HG03097 (cell line): ENCODE results near the gene ARID3A.

ENCODE experiments used
- ATAC-seq: cut with Tn5 transposase; IDR thresholded peaks from one replicate; pipeline ENCODE4 v1.9.1; 2021; ENCODE audit not compliant: unreplicated experiment, low FRiP score

ARID3A gene

DNA sequence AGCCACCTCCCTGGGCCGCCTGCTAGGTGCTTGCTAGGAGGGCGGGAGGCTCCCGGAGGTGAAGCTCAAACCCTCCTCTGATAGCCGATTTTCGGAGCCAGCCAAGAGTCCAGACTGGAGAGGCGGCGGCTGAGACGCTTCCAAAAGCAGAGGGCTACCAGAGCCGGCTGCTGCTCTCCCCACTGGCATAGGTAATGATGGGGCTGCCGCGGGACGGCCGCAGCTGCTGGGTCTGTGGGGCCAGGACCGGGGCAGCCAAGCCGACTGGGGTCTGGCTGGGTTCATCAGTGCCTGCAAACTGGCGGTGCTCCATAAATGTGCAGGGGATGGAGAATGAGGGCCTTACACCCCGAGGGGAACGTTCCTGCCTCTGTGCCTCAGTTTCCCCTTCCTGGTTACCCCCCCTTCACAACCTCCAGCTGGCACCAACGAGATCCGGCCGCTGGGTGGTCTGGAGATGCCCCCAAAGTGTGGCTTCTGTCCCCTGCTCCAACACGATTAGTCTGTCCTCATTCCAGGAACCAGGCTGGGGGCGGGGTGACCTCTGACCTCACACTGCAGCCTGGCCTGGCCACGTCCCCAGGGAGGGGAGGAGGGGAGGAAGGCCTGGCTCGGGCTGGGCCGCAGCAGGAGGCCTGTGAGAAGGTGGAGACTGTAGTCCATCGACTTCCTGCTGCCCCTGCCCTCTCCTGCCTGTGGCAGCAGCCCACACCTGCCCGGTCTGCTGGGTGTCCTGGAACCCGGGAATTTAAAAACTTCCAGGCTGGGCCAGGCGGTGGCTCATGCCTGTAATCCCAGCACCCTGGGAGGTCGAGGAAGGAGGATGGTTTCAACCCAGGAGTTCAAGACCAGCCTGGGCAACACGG is 54.5 kb downstream of the ARID3A start:
- ATAC-seq: no peak

DNA sequence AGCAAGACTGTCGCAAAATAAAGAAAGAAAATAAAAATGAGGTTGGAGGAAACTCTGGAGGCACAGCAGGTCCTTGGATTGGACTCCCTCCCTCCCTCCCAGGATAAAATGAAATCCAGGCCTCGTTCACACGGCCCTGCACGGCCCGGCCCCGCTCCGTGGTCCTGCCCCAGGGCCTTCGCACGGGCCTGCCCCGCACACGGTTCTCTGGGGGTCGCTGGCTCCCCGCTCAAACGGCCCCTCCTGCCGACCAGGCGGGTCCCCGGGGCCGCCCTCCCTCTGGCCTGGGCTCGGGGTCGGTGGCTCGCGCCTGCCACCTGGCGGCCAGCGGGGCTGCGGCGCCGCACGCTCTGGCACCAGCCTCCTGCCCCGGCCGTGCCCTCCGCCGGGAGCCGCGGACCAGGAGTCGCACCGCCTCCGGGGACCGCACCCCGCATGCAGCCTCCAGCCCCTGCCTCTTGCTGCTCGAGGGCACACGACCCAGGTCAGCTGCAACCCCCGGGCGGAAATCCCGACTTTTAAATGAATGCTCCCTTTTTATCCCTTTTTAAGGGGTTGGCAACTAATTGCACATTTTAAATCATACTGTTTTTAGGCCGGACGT is 56.8 kb downstream of the ARID3A start:
- ATAC-seq: no peak

DNA sequence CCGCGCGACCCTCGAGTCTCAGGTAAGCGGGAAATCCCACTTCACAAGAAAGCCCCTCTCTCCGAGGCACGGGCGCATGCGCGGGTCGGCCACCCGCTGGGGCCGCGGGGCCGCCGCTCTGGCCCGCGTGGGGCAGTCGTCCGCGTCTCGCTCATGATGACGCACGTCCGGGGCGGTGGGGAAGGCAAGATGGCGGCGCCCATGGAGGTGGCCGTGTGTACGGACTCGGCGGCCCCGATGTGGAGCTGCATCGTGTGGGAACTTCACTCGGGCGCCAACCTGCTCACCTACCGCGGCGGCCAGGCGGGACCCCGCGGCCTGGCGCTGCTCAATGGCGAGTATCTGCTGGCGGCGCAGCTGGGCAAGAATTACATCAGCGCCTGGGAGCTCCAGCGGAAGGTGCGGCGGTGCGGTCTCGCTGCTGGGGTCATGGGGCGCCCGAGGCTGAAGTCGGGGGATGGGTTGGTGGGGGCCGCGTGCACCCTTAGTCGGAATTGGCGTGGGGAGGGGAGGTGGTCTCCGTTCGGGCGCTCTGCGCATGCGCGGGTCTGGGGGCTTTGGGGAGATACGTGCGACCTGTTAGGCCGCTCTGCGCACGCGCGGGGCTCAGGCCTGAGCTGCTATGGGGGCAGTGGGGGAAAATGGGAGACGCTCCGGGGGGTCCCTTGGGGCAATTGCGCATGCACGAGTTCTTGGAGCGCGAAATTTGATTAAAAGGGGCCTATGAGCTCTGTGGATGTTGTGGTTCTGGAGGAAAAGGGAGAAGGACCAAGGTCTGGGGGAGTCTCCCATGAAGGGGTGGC is 58.5 kb downstream of the ARID3A start, which contains the start of gene WDR18:
Gene WDR18 (plus strand): TSS at position 181 of the 803 bp plus-strand sequence. CDS start 9 bp downstream, at position 190.
- no peak for ATAC-seq

GRCh38 chr19:986083-986482 is 60.2 kb downstream of the ARID3A start:
- ATAC-seq: no peak

GRCh38 chr19:988081-988480 is 62.2 kb downstream of the ARID3A start:
- no peak for ATAC-seq

GRCh38 chr19:988510-988909 is 62.7 kb downstream of the ARID3A start:
- no peak for ATAC-seq

- ATAC-seq: no peak
Measured at GRCh38 chr19:989381-990081, 63.7 kb downstream of the ARID3A start.

DNA sequence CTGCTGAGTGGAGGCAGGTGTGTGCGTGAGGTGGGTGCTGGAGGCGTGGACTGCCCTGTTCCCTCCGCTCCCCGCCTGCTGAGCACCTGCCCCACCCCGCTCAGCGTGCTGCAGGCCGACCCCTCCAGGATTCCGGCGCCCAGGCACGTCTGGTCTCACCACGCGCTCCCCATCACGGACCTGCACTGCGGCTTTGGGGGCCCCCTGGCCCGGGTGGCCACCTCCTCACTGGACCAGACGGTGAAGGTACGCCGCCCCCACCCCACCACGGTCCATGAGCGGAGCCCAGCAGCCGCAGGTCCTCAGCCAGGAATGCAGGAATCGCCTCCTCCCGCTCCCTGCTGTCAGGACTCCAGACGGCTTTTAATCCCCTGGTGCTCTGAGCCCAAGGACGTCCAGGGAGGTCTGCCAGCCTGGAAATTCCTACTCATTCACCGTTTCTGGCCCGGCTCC is 64.3 kb downstream of the ARID3A start:
- ATAC-seq: no peak

GRCh38 chr19:990746-991145 is 64.9 kb downstream of the ARID3A start:
- ATAC-seq: no peak

DNA sequence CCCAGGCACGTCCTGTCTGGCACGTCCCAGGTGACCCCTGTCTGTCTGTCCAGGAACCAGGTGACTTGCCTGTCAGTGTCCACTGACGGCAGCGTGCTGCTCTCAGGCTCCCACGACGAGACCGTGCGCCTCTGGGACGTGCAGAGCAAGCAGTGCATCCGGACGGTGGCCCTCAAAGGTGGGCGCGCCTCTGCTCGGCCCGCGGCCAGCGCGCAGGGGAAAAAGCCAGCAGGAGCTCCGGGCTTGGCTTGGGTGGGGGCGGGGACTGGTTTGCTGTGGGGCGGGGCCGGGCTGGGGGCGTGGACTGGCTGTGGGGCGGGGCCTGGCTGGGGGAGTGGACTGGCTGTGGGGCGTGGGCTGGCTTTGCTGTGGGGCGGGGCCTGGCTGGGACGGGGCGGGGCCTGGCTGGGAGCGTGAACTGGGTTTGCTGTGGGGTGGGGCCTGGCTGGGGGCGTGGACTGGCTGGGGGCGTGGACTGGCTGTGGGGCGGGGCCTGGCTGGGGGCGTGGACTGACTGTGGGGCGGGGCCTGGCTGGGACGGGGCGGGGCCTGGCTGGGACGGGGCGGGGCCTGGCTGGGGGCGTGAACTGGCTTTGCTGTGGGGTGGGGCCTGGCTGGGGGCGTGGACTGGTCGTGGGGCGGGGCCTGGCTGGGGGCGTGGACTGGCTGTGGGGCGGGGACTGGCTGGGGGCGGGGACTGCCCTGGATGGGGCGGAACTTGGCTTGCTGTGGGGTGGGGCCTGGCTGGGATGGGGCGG is 65.5 kb downstream of the ARID3A start:
- ATAC-seq: no peak

DNA sequence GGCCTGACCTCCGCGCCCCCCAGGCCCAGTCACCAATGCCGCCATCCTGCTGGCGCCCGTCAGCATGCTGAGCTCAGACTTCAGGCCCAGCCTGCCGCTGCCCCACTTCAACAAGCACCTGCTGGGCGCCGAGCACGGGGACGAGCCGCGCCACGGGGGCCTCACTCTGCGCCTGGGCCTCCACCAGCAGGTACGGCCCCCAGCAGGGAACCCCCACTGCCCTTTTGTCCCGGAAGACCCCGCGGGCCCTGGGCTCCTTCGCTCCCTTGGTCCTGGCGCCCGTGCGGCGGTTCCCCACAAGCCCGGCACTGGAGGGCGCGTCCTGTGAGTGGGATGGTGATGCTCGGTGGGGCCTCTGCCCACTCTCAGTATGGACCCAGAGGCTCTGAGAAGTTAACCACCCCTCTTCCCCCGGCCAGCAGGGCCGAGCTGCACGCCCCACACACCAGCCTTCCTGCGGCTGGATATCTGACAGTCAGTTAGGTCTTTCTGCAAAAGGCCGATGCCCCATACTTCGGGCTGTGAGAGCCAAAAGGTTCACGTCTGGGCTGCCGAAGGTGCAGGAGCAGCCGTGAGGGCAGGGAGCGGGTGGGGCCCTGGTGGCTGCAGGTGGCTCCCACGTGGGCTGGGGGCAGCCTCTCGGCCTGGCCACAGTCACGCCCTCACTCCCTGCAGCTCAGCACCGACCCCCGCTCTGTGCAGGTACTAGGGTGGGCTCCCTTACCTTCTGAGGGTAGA is 66.3 kb downstream of the ARID3A start:
- ATAC-seq: no peak

GRCh38 chr19:992670-993055 is 66.8 kb downstream of the ARID3A start:
- ATAC-seq: no peak

- ATAC-seq: no peak
Measured at GRCh38 chr19:993361-993830, 67.6 kb downstream of the ARID3A start.

GRCh38 chr19:993831-994393 is 68.1 kb downstream of the ARID3A start:
- ATAC-seq: no peak

DNA sequence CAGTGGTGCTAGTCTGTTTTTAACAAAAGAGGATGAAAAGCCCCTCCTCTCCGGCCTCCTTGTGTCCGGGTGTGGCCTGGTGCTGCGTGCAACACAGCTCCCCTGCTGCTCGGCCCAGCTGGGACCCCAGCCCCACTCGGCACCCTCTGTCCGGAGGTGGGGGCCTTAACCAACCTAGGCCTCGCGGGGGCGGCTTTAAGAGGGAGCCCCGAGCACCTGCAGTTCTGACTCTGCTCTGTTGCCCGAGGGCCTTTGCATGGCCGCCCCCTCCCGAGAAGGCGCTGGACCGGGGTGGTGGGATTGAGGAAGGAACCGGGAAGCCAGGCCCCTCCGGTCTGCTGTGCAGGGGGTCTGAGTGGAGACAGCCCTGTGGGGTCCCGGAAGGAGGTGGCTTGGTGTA is 68.7 kb downstream of the ARID3A start:
- no peak for ATAC-seq

DNA sequence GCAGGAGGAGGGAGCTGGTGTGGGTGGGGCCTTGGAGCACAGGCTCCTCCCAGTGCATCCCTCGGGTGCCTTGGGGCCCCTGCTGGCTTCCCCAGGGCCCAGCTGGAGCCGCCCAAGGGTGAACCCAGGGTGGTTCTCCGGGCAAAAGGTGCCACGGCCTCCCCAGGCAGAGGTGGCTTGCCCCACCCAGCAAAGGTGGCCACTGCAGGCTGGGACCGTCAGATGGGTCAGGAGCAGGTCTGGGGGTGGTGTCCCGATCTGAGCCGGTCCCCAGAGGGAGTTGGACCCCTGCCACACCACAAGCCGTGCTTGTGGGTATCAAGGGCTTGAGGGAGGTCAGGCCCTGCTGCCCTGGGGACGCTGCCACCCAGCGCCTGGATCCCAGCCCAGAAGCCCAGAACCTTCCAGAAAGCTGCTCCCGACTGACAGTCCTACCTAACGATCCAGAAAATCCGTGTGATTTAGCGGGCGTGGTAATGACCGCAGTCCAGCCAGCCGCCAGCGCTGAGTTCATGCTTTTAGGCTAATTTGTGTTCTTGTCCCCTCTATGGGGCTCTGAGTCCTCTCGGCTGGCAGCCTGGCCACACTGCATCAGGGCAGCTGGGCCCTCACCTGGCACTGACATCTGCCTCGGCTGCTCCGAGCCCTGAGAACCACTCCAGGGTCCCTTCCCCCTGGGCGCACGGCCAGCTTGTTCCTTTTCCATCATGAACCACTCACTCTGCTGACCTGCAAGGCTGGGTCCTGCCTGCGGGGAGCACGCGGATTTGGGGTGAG is 69.4 kb downstream of the ARID3A start:
- no peak for ATAC-seq

GRCh38 chr19:996051-996838 is 70.4 kb downstream of the ARID3A start:
- no peak for ATAC-seq
